Measurements from ENCODE around the gene MYH10.

Gene MYH10

DNA sequence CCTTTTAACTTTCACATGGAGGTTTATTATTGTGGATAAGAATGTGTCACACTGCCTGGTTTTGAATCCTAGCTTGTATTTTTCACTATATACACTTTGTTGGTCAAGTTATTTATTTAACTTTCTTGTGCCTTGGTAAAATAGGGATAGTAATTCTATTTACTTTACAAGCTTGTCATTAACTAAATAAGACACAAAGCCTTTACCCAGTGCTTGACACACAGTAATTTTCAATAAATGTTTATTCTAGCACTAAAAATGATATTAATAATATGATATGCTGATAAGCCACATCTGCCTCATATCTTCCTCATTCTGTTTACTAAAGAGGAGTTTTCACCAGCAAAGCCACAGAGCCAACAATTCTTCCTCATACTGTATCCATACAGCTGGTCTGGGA is 27.8 kb downstream of the MYH10 start:
- no peak for DNase-seq

DNA sequence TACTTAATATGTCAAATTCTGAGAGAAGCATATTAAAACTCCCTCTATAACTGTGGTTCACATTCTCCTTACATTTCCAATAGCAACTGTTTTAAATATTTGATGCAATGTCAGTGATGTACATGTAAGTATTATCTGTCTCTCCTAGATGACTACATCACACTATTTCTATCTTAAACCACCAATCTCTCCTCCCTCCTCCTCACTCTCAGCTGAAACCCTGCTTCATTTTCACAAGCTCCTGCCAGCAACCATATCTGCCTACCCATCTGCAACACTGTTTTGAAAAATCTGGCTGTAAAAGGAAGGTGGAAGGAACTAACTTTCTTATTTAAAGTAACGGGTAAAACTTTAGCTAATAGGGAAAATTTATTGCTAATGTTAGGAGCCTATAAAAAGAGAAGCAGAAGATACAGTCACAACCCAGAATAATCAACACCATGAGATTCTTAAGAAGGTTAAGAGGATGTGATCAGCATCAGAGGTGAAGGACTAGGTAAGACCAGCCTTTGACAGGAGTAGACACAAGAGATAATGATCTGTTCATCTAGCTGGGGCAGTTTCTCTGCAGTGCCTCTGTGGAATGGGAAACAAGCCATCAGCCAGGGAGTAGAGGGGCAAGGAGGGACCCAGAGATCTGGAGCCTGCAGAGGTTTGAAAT is 31.0 kb downstream of the MYH10 start:
- no peak for DNase-seq

DNA sequence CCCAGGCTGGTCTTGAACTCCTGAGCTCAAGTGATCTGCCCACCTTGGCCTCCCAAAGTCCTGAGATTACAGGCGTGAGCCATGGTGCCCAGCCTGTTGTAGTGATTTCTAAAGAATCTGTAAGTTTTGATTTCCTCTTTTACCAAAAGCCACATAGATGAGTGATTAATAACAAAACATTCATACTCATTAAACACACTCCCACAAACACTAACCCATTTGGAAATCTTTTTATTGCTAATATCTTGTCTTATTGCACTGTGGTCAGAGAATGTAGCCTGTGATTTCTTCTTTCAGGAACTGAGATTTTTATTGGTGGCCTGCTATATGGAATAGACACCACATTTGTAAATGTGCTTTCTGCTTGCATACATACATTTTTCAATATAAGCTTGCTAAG is 31.6 kb downstream of the MYH10 start:
- DNase-seq: no peak

DNA sequence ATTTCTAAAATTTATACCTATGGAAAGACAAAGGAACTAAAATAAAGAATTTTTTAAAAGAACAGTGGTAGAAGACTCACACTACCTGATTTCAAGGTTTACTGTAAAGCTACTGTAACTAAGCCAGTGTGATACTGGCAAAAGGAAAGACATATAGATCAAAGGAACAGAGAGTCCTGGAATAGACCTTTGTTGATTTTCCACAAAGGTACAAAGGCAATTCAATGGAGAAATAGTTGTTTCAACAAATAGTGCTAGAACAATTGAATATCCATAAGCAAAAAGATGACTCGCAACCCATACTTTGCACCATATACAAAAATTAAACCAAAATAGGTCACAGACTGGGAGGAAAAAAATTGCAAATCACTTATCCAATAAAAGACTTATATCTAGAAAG is 36.7 kb downstream of the MYH10 start:
- DNase-seq: no peak

DNA sequence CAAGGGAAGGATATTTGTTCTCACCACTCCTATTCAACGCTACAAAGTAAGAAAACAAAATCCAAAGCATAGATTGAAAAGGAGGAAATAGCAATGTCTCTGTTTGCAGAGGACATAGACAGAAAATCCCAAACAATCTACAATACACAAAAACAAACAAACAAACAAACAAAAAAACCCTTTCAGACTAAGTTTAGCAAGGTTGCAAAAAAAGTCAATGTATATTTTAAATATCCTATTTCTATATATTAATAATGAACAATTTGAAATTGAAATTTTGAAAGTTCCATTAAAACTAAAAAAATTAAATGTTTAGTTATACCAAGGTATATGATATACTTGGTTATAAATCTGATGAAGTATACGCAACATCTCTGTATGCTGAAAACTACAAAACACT is 37.2 kb downstream of the MYH10 start:
- DNase-seq: no peak

DNA sequence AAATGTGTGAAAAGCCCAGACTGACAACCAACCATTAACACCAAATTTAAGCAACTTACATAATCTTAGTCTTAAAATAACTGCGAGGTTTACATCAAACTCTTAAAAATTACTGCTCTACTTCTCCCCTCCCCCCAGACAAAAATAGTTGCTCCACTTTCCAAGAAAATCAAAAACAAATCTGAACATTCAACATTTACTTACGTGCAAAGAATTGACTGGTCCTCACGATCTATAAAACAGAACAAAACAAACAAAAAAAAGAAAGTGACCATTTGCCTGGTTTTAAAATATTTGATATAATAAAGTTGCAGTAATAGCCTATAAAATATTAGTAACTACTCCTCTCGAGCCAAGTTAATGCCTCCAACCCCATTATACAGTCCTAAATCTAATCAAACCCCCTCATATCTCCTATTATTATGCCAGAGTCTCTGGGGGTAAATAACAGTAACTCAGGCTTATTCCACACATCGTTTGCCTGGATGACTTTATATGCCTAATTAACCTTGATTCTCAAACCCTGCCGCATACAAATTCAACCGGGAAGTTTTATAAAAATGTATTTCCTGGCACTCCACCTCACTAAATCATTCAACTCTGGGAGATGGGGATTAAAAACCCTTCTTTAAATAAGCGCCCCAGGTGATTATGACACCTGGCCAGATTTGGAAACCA is 41.5 kb downstream of the MYH10 start:
- DNase-seq: no peak

DNA sequence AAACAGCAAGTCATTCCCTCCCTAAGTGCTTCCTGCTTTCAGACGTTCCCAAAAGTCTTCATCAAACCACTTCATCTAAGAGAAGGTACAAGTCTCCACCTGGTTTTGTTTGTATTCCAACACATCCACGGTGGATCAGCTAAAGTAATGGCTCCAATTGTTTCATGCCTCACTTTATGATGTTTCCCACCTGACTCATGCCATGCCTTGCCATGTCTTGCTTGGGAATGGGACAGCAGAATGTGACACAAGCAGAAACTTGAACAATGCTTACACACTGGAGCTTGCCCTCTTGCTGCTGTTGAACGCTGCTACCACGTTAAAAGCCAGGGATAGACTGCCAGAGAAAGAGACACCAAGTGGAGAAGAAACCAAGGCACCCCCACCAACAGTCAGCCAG is 43.8 kb downstream of the MYH10 start:
- no peak for DNase-seq

DNA sequence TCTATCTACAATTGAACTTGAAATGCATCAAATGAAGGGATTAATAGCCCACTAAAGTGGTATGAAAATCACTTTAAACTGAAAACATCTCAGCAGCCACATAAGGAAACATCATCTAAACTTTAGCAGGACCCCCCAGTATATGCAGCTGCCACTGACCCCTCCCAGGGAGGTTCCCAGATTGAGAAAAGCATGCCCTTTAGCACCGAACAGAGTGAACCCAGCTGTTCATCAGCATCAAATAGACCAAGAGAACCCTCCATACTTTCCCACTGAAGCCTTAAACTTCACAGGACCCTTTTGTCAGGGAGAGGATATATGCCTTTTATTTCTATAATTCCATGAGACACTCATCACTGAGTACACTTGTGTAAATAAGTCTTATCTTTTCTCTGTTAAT is 44.6 kb downstream of the MYH10 start:
- no peak for DNase-seq

DNA sequence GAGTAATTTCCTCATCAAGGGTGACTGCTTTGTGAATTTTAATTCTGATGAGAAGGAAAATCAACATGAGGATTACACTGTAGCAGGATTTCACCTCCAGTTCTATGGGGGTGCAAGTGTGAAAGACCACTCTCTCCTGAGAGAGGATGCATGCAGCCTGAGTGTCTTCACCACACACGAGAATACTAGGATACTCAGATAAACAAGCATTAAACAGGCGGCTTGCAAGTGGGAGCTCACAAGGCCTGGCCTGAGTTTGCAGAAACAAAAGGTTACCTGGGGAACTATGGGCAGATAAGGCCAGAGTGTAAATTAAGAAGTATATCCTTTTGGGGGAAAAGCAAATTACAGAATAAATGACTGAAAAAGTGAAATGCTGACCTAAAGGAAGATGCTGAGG is 46.6 kb downstream of the MYH10 start:
- no peak for DNase-seq

DNA sequence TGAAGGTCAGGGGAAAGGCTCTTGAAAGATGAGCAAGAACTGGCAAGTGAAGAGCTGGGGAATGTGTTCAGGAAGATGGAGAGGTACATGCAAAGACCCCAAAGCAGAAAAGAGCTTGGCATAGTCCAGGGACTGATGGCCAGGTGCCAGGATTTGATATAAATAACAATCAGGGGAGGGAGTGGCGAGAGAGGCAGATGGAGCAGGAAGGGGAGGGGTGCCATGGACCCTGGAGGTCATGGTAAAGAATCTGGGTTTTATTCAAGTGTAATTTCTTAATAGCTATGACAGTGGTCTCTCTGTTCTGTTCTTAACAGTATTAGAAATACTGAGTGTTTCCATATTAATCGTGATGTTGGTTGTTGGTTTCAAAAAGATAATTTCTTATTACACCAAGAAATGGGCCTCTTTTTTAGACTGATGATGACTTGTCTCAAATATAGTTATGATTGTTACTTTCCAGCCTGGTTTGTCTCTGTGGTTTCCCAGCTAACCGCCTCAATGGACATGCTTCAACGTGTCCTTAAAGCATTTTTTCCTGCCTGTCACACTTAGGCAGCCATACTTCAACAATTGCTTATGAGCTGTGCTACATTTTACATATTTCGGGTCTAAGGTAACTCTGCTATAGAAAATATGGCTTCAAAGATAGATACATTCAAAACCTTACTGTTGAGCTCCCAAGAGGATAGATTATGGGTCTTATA is 49.4 kb downstream of the MYH10 start:
- no peak for DNase-seq

DNA sequence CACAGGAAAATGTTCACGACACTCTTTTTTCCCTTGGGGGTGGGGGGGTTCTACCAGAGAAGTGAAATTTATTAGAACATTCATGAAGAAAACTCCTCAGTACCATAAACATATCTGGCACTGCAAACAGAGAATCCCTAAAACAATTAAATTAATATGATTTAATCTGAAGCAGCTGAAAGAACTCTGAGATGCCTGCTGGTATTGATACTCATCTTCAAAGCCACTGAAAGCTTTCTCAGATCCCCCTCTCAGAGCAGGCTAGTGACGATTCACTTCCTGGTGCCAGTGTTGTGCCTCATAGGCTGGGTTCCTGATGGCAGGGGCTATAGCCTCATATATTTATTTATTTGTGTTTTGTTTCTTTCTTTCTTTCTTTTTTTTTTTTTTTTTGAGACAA is 52.7 kb downstream of the MYH10 start:
- DNase-seq: no peak

DNA sequence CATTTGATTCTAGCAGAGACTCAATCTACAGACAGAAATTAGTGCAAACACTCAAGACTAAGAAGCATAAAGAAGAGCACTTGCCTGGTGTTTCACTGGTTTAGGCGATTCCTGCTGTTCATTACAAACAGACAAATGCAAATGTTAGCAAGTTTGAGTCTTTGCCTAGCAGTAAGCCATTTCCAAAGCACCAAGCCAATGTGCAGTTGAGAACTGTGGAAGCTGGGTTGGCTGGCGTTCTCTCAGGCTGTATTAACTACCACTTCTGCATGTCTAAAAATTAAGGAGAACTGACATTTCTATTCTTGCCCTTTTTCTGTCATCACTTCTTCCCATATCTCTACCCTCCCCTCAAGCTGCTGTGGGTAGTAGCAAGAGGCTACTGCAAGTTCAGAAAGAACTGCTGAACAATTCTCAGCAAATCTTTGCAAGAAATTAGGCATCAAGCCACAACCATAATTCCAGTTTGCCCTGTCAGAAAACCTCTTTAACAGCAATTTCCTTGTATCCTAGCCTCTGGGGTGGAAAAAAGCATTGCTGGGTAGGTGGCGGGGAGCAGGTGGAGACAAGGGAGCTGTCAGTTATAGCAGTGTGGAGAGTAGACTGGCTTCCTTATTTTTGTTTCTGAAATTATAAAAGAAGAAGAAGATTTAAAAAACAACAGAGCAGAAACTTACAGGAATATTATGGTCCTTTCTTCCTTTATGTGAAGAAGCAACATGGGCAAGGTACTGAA is 53.8 kb downstream of the MYH10 start:
- DNase-seq: no peak

DNA sequence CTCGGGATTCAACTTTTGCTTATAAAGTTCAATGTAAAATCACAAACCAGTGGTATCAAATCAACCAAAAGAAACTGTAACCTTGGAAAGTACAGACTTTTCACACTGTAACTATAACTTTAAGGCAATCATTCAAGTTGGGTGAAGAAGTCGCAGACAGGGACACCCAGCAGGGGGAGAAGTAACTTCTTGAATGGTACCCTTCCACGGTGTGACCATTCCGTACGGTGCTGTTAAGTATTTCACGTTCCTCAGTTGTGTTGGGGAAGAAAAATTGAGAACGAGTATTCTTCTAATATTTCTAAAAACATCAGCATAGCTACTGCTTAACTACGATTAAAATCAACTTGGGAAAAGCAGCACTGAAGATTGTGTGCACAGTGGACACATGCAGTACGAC is 55.8 kb downstream of the MYH10 start:
- no peak for DNase-seq

DNA sequence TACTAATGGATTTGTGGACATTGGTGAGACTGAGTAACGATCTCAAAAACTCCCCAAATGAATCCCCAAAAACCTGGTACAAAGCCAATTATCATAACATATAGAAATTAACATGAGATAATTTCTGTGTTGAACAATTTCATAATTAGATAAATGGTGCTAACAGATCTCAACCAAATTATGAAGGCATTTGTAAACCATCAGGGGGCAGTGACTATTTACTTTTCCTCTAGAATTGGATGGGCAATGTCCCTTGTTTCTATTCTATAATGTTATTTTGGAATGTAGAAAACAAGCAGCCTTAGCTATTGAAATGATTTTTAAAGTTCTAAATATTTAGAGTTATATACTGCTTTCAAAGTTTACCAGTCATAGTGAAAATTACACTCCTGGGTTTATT is 57.8 kb downstream of the MYH10 start:
- DNase-seq: no peak

DNA sequence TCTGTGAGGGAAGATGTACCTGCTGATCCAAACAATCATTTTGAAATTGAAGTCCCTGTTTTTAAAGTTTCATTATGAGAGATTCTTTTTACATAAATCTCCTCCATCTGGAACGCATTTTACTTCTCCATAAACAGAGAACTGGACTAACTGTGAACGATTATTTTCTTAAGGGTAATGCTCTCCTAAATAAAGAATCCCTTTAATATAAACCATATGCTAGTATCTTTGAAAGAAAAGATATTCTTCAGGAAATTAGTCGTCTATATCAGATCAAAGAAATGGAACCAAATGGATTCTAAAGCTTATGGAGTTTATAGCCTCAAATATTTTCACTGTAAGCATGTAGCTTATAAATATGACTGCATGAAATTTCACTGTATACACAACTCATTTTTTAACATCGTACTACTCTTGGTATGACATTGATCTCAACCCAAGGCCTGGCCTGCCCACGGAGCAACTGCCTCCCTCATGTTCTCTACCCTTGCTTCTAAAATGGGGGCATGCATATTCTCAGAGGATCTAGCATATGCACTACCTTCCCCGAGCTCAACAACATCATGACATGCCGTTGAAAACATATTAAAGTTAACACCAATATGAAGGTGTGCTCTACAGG is 66.4 kb downstream of the MYH10 start:
- no peak for DNase-seq

DNA sequence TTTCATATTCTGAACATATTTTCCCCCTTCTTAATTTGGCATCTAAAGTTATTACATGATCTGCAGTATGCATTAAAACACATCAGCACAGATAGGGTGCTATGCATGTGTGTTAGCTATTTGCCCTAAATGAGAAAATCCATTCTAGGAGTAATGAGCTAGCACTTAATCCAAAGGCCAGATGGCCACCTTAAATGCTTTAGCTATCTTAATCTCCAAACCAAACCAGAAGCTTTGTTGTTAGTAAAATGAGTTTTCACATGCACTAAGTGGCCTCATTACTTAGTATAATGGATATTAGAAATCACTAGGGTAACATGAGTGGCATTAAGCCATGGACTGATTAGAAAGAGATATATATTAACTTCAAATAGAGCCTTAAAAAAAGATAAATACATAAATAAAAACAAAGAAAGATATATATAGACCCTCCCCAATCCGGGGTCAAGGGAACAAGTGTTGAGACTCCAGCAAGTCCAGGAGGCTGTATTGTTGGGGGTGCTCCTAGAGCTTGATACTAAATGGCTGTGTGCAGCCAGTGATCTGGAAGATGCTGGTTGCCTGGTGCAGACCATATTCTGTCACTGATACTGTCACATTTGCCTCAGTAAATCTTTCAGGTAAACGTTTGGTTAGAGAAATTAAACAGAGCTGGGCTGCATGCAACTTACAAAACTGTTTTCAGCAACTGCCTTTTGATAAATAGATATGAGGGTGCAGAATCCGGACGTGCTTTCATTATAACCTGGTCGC is 67.3 kb downstream of the MYH10 start:
- no peak for DNase-seq

DNA sequence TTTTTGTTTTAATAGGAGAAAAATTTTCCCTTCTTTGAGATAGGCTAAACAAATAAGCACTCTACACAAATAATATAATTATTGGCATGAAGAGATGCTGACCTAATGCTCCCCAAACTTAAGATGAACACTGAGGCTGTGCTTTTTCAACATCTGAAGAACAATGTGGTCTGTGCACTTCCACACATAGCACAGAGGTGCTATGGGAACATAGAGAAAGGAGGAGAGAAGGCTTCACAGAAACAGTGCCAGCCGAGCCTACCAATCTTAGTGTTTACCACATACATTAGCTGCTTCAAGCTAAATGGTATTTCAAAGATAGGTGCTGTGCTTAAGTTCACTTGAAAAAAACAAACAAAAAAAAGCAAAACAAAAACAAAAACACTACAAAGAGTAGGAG is 72.4 kb downstream of the MYH10 start:
- DNase-seq: no peak

DNA sequence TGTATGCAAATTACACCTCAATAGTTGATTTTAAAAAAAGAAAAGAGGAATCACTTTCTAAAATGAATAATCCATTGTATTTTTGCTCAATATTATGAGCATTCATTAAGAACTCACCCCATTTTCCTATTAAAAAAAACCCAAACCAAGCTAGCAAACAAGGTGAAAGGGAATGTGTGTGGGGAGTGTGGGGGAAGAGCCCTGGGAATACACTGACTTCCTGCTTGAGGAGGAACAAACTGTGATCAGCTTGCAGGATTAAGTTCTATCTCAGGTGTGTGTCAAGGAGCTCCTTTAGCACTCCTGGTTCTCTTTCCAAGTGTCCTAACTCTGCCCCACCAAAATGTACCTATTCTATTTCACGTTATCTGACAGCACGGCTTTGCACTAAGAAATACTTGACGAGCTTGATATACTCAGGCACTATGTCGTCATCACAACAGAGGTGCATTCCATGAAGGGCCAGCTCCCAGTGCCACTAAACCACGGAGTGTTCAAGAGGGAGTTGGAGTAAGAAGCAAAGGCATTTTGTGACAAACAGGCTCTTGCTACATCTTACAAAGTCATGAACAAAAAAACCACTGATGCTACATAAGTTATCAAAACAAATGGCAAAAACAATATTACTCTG is 73.2 kb downstream of the MYH10 start:
- no peak for DNase-seq

DNA sequence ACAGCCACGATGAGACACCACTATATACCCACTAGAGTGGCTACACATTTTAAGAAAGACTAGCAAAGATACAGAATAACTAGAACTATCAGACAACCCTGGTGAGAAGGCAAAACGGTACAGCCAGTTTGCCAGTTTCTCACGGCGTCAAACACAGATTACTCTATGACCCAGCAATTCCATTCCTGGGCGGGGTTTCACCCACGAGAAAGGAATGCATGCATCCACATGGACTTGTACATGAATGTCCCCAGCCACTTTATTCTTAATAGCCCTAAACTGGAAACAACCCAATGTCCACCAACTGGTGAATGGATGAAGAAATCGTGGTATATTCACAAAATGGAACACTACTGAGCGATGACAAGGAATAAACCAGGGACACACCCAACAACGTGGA is 74.5 kb downstream of the MYH10 start:
- DNase-seq: no peak

DNA sequence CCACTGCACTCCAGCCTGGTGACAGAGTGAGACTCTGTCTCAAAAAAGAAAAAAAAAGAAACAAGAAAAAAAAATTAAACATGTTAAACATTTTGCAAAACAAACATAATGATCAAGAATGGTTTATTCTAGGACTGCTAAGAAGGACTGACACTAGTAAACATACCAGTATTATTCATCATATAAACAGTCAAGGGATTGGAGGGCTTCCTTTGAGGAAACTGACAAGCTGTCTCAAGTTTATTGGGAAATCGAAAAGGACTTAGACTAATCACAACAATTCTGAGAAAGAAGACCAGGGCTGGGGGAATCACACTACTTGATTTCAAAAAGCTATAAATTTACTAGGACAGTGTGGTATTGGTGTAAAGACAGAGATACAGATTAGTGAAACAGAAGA is 75.5 kb downstream of the MYH10 start:
- DNase-seq: no peak

DNA sequence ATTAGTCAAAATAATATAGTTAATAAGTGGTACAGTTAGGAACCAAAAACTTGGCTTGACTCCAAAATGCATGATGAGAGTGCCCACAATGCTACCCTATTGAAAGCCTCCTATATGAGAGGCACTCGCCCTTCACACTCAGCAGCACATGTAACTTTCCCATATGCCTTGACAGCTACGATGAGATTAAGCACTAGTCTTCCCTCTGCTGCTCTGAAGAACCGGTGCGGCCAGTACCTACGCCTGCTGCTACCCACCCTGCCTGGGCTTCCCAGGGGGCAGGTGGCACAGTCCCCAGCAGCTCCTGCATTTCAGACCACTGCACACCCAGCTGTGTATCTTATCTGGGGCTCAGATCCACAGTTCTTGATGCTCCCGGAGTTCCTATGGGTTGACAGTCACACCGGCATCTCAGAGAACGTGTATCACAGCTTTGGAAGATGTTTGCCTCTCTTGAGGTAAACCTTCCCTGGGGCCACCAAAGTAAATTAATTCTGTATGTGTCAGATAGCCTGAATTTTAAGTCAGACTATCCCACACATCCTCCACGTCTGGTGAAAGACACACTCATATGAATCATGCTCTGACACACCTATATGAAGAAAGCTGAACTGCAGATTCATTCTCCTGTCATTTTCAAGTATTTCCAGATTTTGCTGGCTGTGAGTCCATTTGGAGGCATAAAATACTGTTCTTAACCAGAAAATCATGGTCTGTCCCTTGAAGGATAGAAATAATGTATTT is 77.8 kb downstream of the MYH10 start:
- DNase-seq: no peak

All from activated CD4-positive, alpha-beta T cell treated with anti-CD3 and anti-CD28 coated beads, Interleukin-2, amount 50 U/mL, for 1 hour (primary cell).